Caco-2 (cell line): ENCODE results near the gene PRRT1B. TPM values are rescaled to one million over a fixed set of nuclear protein-coding genes. Genes with fewer than 3 reads are reported as not detected.

Experiments
- BruUV-seq: library from RNA; stranded (reverse); fragments of 400-500 nt; replicated peaks from 2 replicates; lab custom pipeline; 2021; lab: Mats Ljungman, UMichigan
- CTCF ChIA-PET: fragments of 300-600 bp; sonication (Branson Sonifier 250); formaldehyde crosslinking; loops from one replicate; lab custom pipeline; 2022; ENCODE audit warnings: antibody characterized with exemption; lab: Charles Lee
- POLR2A ChIA-PET: fragments of 300-600 bp; sonication (Branson Sonifier 250); formaldehyde crosslinking; loops from one replicate; lab custom pipeline; 2022; ENCODE audit warnings: antibody characterized with exemption; lab: Charles Lee
- DNase-seq, 2 experiments: peaks; one replicate each; pipeline versions ENCODE4 v3.0.0 to v3.0.0-alpha.2; 2020 to 2022
- H3K27me3 ChIP-seq: replicated peaks from 2 replicates; pipeline ENCODE4 v1.6.0; 2011; ENCODE audit warnings: low read length; ENCODE audit not compliant: control insufficient read depth, insufficient read depth
- H3K36me3 ChIP-seq: 2 replicates; pipeline ENCODE4 v1.5.1; 2011; ENCODE audit warnings: low read length; ENCODE audit not compliant: control insufficient read depth, insufficient read depth
- H3K4me1 ChIP-seq: fragments of 250-450 bp; sonication (Bioruptor Pico); 2 replicates; pipeline ENCODE4 v1.5.1; 2020; ENCODE audit warnings: mild to moderate bottlenecking
- H3K4me3 ChIP-seq: 2 replicates; pipeline ENCODE4 v1.5.1; 2011; ENCODE audit warnings: low read depth, mild to moderate bottlenecking, control low read depth, low read length
- H3K9me3 ChIP-seq: fragments of 250-450 bp; sonication (Bioruptor Pico); 2 replicates; pipeline ENCODE4 v1.5.1; 2020; ENCODE audit warnings: mild to moderate bottlenecking, moderate library complexity
- H3K27ac Mint-ChIP-seq: one replicate; pipeline ENCODE4 v1.8.0; 2022; ENCODE audit warnings: mixed read lengths; ENCODE audit not compliant: unreplicated experiment
- H3K27me3 Mint-ChIP-seq: one replicate; pipeline ENCODE4 v1.8.0; 2022; ENCODE audit warnings: mixed read lengths; ENCODE audit not compliant: insufficient read depth, unreplicated experiment
- H3K36me3 Mint-ChIP-seq: one replicate; pipeline ENCODE4 v1.8.0; 2022; ENCODE audit warnings: mild to moderate bottlenecking, mixed read lengths; ENCODE audit not compliant: insufficient read depth, unreplicated experiment
- H3K4me1 Mint-ChIP-seq: one replicate; pipeline ENCODE4 v1.8.0; 2022; ENCODE audit warnings: low read depth, mixed read lengths; ENCODE audit not compliant: unreplicated experiment
- H3K4me3 Mint-ChIP-seq: one replicate; pipeline ENCODE4 v1.8.0; 2022; ENCODE audit warnings: mild to moderate bottlenecking, moderate library complexity, mixed read lengths; ENCODE audit not compliant: unreplicated experiment
- H3K9me3 Mint-ChIP-seq: one replicate; pipeline ENCODE4 v1.8.0; 2022; ENCODE audit warnings: mixed read lengths; ENCODE audit not compliant: unreplicated experiment
- CTCF ChIP-seq, 2 experiments: fragments of 200-600 bp in 1 of 2; IDR thresholded peaks; 1 replicate in 1 of 2; 2 replicates in 1 of 2; pipeline versions ENCODE4 v1.5.1 to v1.8.0; 2011 to 2022; ENCODE audit warnings: antibody characterized with exemption in 1 of 2, control low read depth in 1 of 2, inconsistent platforms in 1 of 2, low read depth in 1 of 2, low read length in 1 of 2, mild to moderate bottlenecking in 1 of 2, moderate library complexity in 1 of 2; ENCODE audit not compliant: insufficient read depth in 1 of 2, severe bottlenecking in 1 of 2, unreplicated experiment in 1 of 2
- intact Hi-C: fragments of 100-400 bp; cut with micrococcal nuclease; formaldehyde crosslinking; loops from one replicate; pipeline ENCODE4 v1.10.0; 2022; ENCODE audit not compliant: unreplicated experiment
- total RNA-seq: library from RNA; stranded (reverse); gene quantifications from 2 replicates; pipeline ENCODE4 v1.2.3, GENCODE V29; 2022

The PRRT1B gene
- total RNA-seq, 1 experiment from 2014 or later: 6.5 TPM

- H3K4me3 Mint-ChIP-seq: no peak overlapping the region
- H3K27me3 Mint-ChIP-seq: no peaks in the 10 kb centered on the region
- no peaks in the 10 kb centered on the region for H3K9me3 Mint-ChIP-seq
- DNase-seq: no peak
- intact Hi-C loops: no loop called here
- peaks cover 9% of the 10 kb centered on the region for H3K36me3 ChIP-seq
- no peaks in the 10 kb centered on the region for H3K4me1 Mint-ChIP-seq
- H3K9me3 ChIP-seq: no peaks in the 10 kb centered on the region
- H3K4me3 ChIP-seq: no peak overlapping the region
- POLR2A ChIA-PET: no interaction called here
- no peak overlapping the region for H3K27ac Mint-ChIP-seq
- TF ChIP-seq CTCF (IDR thresholded peaks at IDR 0.05; ENCODE audit: insufficient read depth in 1 of 2, low read depth in 1 of 2, low read length in 1 of 2, severe bottlenecking in 1 of 2, unreplicated experiment in 1 of 2): no peak
- CTCF ChIA-PET: no interaction called here
- H3K27me3 ChIP-seq: no peaks in the 10 kb centered on the region
- H3K4me1 ChIP-seq: peaks cover 8% of the 10 kb centered on the region; the same call in 1 of the 2 replicates
- H3K36me3 Mint-ChIP-seq: peaks cover 66% of the 10 kb centered on the region
- no TSS peak for BruUV-seq
Measured at GRCh38 chr9:131525643-131526565, 19.4 kb upstream of the PRRT1B start.

DNA sequence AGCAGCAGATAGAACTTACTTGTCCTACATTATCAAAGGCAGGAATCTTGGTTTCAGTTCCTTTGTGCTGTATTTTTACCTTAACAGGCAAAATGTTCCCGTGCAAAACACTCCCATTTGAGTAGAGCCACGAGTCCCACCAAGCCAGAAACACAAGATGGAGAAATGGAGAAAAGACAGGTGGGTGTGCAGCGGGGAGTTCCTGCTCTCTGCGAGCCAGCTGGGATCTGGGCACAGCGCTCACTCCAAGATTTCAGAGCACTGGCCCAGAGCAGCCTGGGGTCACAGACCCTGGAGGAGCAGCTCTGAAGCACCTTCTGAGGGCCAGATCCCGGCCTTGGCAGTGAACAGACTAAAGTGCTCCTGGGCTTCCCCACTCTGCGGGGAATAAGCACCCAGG, 17.1 kb upstream of the PRRT1B start:
- no peak overlapping the region for H3K4me3 ChIP-seq
- peaks cover 11% of the 10 kb centered on the region; the same call in 1 of the 2 replicates for H3K4me1 ChIP-seq
- no peaks in the 10 kb centered on the region for H3K27me3 ChIP-seq
- Mint-ChIP-seq H3K4me1 (no peaks in the 10 kb centered on the region), H3K27me3 (no peaks in the 10 kb centered on the region), H3K36me3 (peaks cover 53% of the 10 kb centered on the region), H3K4me3 (no peak overlapping the region), H3K27ac (no peak overlapping the region), H3K9me3 (no peaks in the 10 kb centered on the region)
- no peak for TF ChIP-seq CTCF (IDR thresholded peaks at IDR 0.05; ENCODE audit: insufficient read depth in 1 of 2, low read depth in 1 of 2, low read length in 1 of 2, severe bottlenecking in 1 of 2, unreplicated experiment in 1 of 2)
- DNase-seq: no peak
- POLR2A ChIA-PET: no interaction called here
- CTCF ChIA-PET: no interaction called here
- H3K36me3 ChIP-seq: peaks cover 7% of the 10 kb centered on the region
- intact Hi-C loops: no loop called here
- no TSS peak for BruUV-seq
- no peaks in the 10 kb centered on the region for H3K9me3 ChIP-seq

DNA sequence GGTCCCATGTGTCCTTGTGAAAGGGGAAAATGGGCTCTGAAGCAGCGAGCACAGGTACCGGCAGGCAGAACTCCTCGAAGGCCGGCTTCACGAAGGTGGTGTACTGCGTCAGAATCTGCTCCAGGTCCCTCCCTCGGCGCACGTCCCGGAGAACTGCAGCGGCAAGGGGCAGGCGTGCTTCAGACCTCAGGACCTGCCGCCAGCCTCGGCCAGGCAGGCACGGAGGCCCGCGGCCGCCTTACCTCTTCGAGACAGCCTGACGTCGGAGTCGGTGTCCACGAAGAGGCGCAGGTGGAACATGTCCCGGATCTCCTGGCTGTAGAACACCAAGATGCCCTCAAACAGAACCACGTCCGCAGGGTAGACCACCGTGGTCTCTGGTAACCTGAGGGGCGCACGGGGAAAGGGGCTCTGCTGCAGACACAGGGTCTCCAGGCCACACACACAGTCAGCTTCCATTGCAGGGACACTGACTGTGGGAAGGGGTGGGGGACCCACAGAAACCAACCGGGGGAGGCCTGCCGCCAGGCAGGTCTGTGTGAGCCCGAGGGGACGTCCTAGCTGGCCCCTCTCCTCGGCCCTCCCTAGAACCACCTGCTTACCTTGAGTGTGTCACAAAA, 16.3 kb upstream of the PRRT1B start:
- no peak overlapping the region for H3K27ac Mint-ChIP-seq
- BruUV-seq: no TSS peak
- H3K9me3 ChIP-seq: no peaks in the 10 kb centered on the region
- no peaks in the 10 kb centered on the region for H3K27me3 Mint-ChIP-seq
- intact Hi-C loops: no loop called here
- no peak overlapping the region for H3K4me3 ChIP-seq
- peaks cover 11% of the 10 kb centered on the region; the same call in 1 of the 2 replicates for H3K4me1 ChIP-seq
- no peaks in the 10 kb centered on the region for H3K4me1 Mint-ChIP-seq
- no peaks in the 10 kb centered on the region for H3K9me3 Mint-ChIP-seq
- no peaks in the 10 kb centered on the region for H3K27me3 ChIP-seq
- peaks cover 50% of the 10 kb centered on the region for H3K36me3 Mint-ChIP-seq
- TF ChIP-seq CTCF (IDR thresholded peaks at IDR 0.05; ENCODE audit: insufficient read depth in 1 of 2, low read depth in 1 of 2, low read length in 1 of 2, severe bottlenecking in 1 of 2, unreplicated experiment in 1 of 2): no peak
- POLR2A ChIA-PET: no interaction called here
- H3K36me3 ChIP-seq: peaks cover 7% of the 10 kb centered on the region
- CTCF ChIA-PET: no interaction called here
- H3K4me3 Mint-ChIP-seq: no peak overlapping the region
- no peak for DNase-seq
